T-helper 2 cell (primary cell): Measurements from ENCODE around the gene PIP5K1C.
"Not testable (repeated sequence)": the region's sequence is repeated elsewhere in the genome, so short reads cannot be mapped to it uniquely, and the experiment has no call there.

Source experiments
- DNase-seq, 5 experiments: peaks; one replicate each; pipeline versions ENCODE4 v3.0.0 to v3.0.0-alpha.2; 2012 to 2022

Gene PIP5K1C

GRCh38 chr19:3659746-3660112 lies 40.5 kb downstream of the PIP5K1C start:
- DNase-seq, result no peak

GRCh38 chr19:3658870-3659745 lies 41.2 kb downstream of the PIP5K1C start:
- DNase-seq, result no peak

GRCh38 chr19:3658004-3658869 lies 42.0 kb downstream of the PIP5K1C start:
- DNase-seq, result no peak

GRCh38 chr19:3657395-3657769 lies 42.9 kb downstream of the PIP5K1C start:
- DNase-seq, result no peak

GRCh38 chr19:3656747-3657394 lies 43.4 kb downstream of the PIP5K1C start:
- no peak for DNase-seq

- no peak for DNase-seq
These were observed 44.1 kb downstream of the PIP5K1C start for GRCh38 chr19:3656073-3656746.

- DNase-seq, result no peak
These were observed 44.7 kb downstream of the PIP5K1C start for GRCh38 chr19:3655402-3656072.

- DNase-seq, result no peak
These were observed 46.3 kb downstream of the PIP5K1C start for GRCh38 chr19:3653865-3654513.

- DNase-seq, result no peak
These were observed 47.0 kb downstream of the PIP5K1C start for GRCh38 chr19:3653081-3653795.

- no peak for DNase-seq
These were observed 47.8 kb downstream of the PIP5K1C start for GRCh38 chr19:3652422-3652821.

- DNase-seq, result no peak
These were observed 48.6 kb downstream of the PIP5K1C start for GRCh38 chr19:3651684-3652083.

- no peak for DNase-seq
These were observed 50.4 kb downstream of the PIP5K1C start for GRCh38 chr19:3649888-3650287.

- no peak for DNase-seq
These were observed 52.0 kb downstream of the PIP5K1C start for GRCh38 chr19:3648037-3648905.

- DNase-seq, result not testable (repeated sequence)
These were observed 53.2 kb downstream of the PIP5K1C start for GRCh38 chr19:3647102-3647501.

- no peak for DNase-seq
These were observed 53.8 kb downstream of the PIP5K1C start for GRCh38 chr19:3646336-3647092.

GRCh38 chr19:3645726-3646125 lies 54.5 kb downstream of the PIP5K1C start:
- DNase-seq, result no peak

- DNase-seq, result no peak
These were observed 55.2 kb downstream of the PIP5K1C start for GRCh38 chr19:3645067-3645396.

- DNase-seq, result no peak
These were observed 55.8 kb downstream of the PIP5K1C start for GRCh38 chr19:3644351-3645066.
